GM19043 (cell line): Measurements from ENCODE around the gene TMEM250.
"Not testable (repeated sequence)": the region's sequence is repeated elsewhere in the genome, so short reads cannot be mapped to it uniquely, and the experiment has no call there.

Source experiments
- ATAC-seq: cut with Tn5 transposase; IDR thresholded peaks from one replicate; pipeline ENCODE4 v1.9.1; 2021; ENCODE audit warnings: low read depth; ENCODE audit not compliant: unreplicated experiment

TMEM250 gene

DNA sequence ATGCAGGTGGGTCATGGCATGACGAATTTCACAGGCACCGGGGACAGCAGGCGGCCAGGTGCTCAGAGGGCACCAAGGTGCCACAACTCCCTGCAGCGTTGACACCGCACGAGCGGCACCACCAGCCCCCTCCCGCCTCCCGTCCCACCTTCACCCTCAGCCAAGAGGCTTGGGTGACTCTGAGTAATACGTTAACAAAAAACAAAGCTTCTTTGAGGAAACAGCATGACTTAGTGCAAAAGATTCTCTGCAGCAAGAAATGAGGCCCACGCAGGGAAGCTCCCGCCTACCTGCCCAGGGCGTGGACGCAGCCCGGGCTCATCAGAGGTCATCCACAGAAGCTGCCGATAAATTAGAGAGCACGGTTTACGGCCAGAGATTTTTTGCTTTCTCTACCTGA is 4.1 kb downstream of the TMEM250 start:
- no peak for ATAC-seq

DNA sequence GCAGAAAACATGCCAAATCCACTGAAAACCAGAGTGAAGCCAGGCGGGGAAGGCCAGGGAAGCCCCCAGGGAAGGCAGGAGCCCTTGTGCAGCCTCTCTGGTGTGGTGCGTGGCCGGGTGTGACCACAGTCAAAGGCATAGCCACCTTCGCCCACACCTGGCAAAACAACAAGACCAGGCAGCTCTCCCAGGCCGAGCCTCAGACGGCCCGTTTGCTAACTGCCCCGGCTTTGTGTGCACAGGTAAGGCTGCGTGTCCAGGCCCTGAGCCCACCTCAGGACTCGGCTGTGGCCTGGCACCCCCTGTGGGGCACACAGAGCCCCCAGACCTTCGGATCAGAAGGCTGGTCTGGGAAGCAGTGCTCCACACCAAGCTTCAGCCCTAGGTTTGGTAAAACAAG is 6.1 kb downstream of the TMEM250 start:
- ATAC-seq = no peak

- ATAC-seq = no peak
Observed at GRCh38 chr9:136111910-136112309, 6.8 kb downstream of the TMEM250 start.

GRCh38 chr9:136111190-136111589 is 7.5 kb downstream of the TMEM250 start:
- ATAC-seq = no peak

DNA sequence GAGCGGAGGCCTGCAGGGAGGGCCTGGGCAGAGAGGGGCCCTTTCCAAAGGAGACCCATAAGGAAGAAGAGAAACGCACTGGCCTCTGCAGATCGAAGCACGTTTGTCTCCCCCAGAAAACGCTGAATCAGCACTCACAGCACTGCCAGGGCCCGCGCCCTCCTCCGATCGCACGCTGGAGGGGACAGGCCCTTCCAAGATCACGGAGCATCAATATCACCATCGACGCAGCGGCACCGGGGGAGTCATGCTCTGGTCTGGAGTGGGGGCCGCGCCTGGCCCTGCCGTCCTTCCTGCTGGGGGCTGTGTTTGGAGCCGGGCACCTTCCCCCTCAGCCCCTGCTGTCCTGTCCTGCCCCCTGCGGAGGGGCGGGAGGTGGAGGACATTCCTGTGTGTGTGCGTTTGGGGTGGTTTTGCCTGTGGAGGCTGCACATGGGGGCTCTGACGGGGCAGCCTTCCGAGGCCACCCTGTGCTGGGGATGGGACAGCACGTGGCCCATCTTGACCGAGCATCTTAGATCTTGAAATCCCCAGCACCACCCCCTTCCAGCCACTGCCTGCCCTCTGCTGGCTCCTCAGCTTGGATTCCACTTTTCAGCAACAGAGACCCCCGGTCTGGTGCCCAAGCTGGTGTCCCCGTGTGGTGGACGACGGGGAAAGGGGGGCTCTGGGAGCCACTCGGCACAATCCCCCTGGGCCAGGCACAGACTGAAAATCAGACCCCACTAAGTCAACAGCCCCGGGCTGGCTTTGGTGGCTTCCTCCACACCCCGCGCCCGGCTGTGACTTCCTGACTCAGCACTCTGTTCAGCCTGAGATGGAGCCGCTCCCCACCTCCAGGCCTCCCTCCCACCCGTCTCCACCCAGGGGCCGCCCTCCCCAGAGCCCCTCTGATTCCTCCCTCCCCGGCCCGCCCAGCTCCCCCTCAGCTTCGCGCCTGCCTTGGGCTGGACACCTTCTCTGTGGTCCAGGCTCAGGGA is 8.3 kb downstream of the TMEM250 start:
- ATAC-seq = no peak

- ATAC-seq = peak; percentile 71
Observed at GRCh38 chr9:136109351-136110081, 9.2 kb downstream of the TMEM250 start.

GRCh38 chr9:136108648-136109266 is 9.9 kb downstream of the TMEM250 start:
- ATAC-seq = no peak

- no peak for ATAC-seq
Observed at GRCh38 chr9:136107953-136108647, 10.6 kb downstream of the TMEM250 start.

DNA sequence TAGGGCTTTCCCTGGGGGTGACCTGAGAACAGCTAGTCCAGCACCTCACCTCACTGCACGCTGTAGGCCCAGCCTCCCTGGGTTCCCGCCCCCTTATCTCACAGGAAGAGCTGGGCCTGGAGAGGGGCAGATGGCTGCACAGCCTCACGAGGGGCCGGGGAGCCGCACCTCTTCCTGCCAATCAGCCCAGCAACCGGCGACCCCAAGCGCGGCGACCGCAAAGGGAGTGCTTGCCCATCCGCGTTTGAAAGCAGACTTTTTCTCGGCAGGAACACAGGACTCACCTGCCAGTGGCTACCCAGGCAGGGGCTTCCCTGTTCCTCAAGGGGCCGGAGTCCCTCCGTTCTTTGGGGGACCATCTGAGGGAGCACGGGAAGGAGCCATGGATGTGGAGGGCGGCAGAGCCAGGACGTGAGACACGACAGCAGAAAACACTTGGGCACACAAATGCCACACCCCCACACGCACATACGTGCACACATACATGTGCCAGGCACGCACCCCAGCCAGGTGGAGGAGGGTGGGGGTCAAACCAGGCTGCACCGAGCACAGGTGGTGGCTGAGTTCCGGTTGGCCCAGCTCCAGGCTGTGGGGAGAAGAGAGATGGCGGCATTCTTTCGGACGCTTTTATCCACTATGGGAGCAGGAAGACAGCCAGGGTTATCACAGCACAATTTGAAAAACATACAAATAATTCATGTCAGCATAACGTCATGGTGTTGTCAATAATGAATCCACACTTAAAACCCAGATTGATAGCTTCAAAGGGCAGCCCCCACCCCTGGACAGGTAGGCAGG is 11.3 kb downstream of the TMEM250 start:
- ATAC-seq = no peak

- no peak for ATAC-seq
Observed at GRCh38 chr9:136105398-136106135, 13.1 kb downstream of the TMEM250 start.

DNA sequence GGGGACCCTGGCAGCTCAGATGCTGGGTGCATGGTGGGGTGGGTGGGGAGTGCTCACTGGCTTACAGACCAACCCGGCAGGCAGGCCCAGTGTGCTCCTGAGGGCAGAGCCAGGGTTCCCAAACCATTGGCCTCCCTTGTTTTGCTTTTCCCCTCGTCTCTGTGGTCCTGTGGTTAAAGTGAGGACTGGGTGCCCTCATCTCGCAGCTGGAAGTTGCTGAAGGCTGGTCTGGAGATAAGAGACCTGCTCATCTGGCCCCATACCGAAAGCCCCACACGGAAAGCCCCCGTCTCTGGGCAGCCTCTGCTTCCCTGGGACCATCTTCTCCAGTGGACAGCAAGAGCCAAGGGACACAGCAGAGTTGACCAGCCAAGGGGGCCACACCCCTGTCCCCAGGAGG is 13.8 kb downstream of the TMEM250 start:
- ATAC-seq = no peak

- no peak for ATAC-seq
Observed at GRCh38 chr9:136104488-136104800, 14.2 kb downstream of the TMEM250 start.

- no peak for ATAC-seq
Observed at GRCh38 chr9:136103651-136104487, 14.8 kb downstream of the TMEM250 start.

DNA sequence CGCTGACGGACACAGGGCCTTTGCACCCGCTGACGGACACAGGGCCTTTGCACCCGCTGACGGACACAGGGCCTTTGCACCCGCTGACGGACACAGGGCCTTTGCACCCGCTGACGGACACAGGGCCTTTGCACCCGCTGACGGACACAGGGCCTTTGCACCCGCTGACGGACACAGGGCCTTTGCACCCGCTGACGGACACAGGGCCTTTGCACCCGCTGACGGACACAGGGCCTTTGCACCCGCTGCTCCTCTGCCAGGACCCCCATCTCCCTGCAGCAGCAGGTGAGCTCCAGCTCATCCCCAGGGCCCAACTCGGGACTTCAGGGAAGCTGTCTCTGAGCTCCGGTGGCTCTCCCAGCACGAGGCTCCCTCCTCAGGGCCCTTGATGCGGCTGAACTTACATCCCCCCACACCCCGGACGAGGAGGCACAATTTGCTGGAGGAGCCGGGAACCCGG is 17.0 kb downstream of the TMEM250 start:
- not testable (repeated sequence) for ATAC-seq

- no peak for ATAC-seq
Observed at GRCh38 chr9:136100700-136101614, 17.7 kb downstream of the TMEM250 start.

DNA sequence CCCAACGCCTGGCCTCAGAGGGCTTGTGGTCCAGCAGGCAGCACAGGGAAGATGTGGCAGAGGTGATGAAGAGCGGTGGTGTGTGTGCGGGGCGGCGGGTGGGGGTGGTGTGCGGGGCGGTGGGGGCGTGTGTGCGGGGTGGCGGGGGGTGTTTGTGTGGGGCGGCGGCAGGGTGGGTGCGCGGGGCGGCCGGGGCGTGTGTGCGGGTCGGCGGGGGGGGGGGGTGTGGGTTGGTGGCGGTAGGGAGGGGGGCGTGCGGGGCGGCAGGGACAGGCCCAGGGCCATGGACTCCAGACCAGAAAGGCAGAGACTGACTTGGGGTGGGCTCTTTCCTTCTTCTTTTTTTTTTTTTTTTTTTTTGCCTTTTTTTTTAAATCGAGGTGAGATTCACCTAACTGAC is 19.1 kb downstream of the TMEM250 start:
- ATAC-seq = no peak

- ATAC-seq = no peak
Observed at GRCh38 chr9:136098844-136099243, 19.8 kb downstream of the TMEM250 start.
